ENCODE measurements around the gene HCN3. TPM values are rescaled to one million over a fixed set of nuclear protein-coding genes. Genes with fewer than 3 reads are reported as not detected.
"Not testable (repeated sequence)": the region's sequence is repeated elsewhere in the genome, so short reads cannot be mapped to it uniquely, and the experiment has no call there.

HCN3 gene
- 10 to 100 TPM in 1 of 4 donors, 1 to 10 TPM in 3; 9.4 to 11.2 (median 9.7) TPM for polyA plus RNA-seq (ENCODE audit: insufficient read length in 4 of 4)

DNA sequence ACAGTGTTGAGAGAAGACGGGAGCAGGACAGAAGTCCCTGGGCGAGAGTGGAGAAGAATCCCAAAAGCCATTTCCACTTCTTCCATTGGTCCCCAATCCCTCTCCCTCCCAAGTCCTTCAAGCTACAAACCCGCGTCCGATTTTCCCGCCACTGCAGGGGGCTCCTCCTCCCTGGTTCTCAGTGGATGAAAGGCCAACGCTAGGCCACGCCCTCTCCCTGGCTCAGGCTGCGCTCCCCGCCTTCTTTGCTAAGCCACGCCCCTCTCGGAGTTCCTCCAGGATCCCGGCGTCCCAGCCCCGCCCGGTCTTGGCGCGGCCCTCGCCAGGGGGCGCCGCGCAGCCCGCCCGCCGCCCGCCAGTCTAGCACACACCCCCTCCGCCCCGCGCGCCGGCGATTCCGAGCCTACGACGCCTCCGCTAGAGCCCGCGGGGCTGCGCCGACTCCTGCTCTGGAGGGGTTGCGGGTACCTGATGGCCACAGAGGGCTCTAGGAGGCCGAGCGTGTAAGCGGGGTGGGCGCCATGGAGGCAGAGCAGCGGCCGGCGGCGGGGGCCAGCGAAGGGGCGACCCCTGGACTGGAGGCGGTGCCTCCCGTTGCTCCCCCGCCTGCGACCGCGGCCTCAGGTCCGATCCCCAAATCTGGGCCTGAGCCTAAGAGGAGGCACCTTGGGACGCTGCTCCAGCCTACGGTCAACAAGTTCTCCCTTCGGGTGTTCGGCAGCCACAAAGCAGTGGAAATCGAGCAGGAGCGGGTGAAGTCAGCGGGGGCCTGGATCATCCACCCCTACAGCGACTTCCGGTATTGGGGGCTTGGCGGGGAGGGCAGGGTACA, at the start of gene HCN3:
HCN3 (plus strand) TSS at position 394 of the 832 bp plus-strand sequence; CDS start at position 522, 128 bp downstream.
- DNase-seq (ENCODE audit: low read depth in 4 of 4, low spot score in 3 of 4), result peak; percentile 95 to 97 (median 96)

DNA sequence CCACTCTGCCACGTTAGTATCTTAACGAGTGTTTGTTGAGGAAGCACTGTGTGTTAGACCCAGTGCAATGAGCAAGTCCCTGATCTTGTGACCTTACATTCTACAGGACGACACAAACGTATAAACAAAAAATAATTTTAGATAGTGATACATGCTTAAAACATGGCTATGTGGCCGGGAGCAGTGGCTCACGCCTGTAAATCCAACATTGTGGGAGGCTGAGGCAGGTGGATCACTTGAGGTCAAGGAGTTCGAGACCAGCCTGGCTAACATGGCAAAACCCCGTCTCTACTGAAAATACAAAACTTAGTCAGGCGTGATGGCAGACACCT, 49.2 kb upstream of the HCN3 start:
- no peak for DNase-seq (ENCODE audit: low read depth in 4 of 4, low spot score in 3 of 4)

DNA sequence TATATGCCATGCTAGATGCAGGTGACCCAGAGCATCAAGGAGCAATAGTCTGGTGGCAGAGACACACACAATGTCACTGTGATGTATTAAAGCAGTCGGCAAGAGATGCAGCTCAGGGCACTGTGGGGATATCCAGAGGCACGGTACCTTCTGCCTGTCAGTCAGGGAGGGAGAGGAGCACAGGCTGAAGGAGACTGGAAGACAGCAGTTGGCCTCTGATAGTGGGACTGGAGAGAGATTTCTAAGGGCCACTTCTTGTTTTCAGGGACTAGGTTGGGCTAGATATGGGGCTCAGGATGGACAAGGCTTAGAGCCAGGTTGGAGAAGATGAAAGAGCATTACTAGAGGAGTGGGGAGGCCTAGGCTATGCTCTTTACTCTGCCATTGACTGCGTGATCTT, 46.0 kb upstream of the HCN3 start:
- DNase-seq (ENCODE audit: low read depth in 4 of 4, low spot score in 3 of 4), result not testable (repeated sequence)

DNA sequence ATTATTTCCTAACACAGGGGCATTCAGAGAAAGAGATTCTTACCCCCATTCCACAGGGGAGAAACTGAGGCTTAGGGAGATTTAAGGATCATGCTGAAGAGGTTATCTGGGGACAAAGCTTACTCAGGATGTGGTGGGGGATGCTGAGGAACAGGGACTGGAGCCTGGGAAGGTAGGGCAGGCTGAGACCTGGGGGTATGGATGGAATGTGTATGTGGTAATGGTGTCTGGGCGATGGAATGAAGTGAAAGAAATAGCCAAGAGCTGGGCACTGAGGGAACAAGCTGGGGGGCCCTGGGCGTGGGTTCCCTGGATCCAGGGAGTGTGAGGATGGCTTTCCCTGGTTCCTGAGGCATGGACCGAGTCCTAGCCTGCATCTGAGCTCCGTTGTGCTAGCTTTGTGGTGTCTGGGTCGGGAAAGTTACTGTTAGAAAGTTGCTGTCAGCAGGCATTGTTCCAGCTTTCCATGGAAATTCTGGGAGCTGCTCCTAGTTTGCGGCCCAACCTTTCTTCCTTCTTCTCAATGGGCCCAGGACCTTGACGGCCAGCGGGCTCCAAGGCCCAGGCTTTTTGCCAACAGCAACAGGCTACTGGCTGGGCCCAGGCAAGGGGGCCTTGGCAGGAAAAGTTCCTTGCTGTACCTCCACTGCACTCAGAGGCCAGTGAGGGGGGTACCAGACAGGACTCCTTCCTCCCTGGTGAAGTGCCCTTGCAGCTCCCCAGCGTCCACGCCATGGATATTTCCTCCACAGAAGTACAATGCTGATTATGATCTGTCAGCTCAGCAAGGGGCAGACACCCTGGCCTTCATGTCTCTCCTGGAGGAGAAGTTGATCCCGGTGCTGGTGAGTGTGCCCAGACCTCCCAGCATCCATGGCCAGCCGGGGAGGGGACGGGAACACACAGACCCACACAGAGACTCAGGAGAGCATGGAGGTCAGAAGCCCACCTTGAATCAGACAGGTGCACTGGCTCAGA, 45.0 kb upstream of the HCN3 start:
- not testable (repeated sequence) for DNase-seq (ENCODE audit: low read depth in 4 of 4, low spot score in 3 of 4)

DNA sequence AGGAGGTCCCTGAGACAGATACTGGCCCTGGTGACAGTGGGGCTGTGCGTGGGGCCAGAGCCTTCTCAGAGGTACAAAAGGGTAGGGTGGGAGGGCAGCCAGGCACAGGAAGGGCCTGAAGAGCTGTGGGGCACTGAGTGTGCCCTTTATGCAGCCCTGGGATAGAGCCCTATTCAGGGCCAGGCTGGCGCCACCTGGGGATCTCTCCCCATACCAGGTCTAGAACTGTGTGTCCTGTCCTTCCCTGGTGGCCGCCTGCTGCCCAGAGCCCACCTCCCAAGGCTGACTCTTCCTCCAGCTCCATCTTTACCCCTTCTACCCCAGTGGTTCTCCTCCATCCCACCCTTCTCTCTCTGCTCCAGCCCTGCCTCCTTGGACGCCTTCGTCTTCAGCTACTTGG, 43.8 kb upstream of the HCN3 start:
- not testable (repeated sequence) for DNase-seq (ENCODE audit: low read depth in 4 of 4, low spot score in 3 of 4)

DNA sequence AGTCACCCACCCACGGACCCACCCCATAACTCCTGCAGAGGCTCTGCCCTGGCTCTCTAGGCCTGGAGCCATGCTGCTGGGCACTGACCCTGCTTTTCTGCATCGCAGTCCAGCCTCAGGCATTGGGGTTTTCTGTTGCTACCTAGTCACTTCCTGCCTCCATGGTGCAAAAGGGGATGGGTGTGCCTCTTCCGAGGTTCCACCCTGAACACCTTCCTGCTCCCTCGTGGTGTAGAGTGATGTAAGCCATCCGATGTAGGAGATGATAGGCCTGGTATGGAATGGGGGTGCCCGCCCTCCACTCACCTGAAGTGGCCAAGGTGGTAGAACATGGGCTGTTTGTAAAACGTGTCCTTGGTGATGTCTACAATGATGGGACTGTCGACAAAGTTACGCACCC, 41.9 kb upstream of the HCN3 start:
- DNase-seq (ENCODE audit: low read depth in 4 of 4, low spot score in 3 of 4), result not testable (repeated sequence)

DNA sequence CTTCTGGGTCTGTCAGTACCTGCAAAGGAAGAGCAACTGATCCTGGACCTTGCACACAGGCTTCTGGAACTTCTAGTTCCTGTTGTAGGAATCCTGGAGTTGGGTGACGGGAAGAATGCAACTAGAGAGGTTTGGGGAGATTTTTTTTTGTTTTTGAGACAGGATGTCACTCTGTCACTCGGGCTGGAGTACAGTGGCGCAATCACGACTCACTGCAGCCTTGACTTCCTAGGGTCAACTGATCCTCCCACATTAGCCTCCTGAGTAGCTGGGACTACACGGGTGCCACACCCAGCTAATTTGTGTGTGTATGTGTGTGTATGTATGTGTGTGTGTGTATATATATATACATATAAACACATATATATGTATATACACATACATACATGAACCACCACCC, 40.8 kb upstream of the HCN3 start:
- DNase-seq (ENCODE audit: low read depth in 4 of 4, low spot score in 3 of 4), result no peak

DNA sequence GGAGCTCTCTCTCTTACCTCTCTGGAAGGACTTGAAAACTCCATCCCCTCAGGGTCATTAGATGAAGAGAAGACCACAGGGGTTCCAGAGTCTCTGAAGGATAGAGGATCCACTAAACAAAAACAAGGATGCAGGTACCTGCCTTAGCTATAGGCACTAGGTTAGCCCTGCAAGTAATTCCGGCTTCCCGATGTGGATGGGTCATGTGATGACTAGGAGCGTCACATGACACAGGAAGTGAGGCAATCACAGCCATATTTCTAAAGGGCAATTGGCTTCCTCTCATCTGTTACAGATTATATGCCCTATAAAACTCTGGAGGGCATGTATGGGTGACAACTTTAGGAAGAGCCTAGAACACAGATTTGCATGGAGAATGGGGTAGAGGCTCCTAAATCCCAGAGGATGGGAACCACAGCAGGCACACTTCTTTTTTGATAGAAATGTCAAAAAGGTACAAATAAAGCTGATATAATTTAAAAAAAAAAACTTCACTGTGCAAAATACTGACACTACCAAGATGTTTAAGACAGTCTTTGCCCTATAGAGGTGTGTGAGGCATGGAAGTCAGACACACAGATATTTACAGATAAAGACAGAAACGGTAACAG, 36.1 kb upstream of the HCN3 start:
- no peak for DNase-seq (ENCODE audit: low read depth in 4 of 4, low spot score in 3 of 4)

DNA sequence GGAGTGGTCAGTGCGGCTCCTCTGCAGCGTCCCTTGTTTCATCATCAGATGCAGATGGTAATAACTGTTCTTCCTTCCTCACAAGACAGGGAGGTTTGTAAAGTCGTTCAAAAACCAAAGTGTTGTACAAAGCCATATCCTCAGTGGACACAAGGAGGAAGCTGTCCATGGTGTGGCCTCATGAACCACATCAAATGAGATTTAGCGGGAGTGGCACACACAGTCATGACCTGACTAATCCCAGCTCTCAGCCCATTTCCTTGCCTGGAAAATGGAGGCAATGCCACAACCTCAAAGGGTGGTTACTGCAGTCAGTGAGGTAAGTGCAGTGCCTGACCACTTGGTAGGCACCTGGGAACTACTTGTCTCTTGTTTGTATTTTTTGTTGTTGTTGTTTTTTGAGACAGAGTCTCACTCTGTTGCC, 35.4 kb upstream of the HCN3 start:
- DNase-seq (ENCODE audit: low read depth in 4 of 4, low spot score in 3 of 4), result no peak

DNA sequence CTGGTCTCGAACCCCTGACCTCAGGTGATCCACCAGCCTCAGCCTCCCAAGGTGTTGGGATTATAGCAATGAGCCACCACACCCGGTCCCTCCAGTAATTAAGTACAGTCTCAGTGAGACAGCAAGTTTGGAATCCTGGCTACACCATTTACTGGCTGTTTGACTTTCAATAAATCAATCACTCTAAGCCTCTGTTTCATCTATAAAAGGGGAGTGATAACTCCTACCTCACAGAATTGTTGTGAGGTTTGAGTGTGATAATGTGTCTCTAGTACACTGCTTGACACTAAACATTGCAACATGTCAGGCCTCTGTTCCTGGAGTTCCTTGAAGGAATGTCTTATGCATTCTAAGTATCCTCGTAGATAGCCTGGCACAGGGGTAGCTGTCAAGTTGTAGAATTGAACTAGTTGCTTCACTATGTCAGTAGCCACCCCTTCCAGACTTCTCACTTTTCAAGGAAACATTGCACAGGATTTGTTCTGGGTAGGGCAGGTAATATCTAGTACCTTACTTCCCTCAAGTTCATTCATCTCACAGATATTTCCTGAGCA, 34.4 kb upstream of the HCN3 start:
- no peak for DNase-seq (ENCODE audit: low read depth in 4 of 4, low spot score in 3 of 4)

DNA sequence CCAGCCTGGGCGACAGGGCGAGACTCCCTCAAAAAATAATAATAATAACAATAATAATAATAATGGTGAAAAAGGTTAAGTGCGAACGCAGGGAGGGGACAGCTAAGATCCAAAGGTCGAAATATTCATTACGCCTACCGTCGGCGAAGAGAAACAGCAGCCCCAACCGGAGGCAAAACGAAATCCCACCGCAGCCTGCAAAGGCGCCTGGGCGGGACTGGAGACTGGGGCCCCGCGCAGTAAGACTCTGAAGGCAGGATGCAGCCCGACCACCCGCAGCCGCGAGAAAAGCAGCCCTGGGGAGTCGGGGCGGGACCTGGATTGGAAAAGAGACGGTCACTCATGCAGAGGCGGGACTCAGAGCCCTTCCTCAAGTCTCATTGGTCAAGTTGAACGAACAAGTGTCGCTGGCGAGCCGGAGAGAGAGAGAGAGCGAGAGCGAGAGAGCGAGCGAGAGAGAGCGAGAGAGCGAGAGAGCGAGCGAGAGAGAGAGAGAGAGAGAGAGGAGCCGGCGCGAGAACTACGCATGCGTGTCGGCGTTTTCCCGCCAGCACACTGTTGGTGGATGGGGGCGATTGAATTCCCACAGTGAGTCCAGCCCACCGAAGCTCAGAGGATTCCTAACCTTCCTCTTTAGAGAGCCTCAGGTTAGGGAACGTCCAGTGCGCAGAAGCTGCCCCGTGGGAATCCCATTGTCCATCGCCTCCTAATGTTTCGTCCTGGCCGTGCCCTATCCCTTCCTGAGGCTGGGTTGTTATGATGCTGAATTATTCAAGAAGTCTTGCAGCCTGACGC, 32.7 kb upstream of the HCN3 start:
- peak; percentile 92 to 99 (median 98) for DNase-seq (ENCODE audit: low read depth in 4 of 4, low spot score in 3 of 4)

DNA sequence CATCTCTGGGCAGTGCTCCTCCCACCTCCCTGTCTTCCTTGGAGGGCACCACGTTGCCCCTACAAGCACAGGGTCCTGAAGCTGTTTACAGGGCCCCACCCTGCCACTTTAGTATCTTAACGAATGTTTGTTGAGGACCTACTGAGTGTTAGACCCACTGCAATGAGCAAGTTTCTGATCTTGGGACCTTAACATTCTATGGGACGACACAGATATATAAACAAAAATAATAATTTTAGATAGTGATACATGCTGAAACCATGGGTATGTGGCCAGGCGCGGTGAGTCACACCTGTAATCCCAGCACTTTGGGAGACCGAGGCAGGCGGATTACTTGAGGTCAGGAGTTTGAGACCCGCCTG, 32.1 kb upstream of the HCN3 start:
- no peak for DNase-seq (ENCODE audit: low read depth in 4 of 4, low spot score in 3 of 4)

DNA sequence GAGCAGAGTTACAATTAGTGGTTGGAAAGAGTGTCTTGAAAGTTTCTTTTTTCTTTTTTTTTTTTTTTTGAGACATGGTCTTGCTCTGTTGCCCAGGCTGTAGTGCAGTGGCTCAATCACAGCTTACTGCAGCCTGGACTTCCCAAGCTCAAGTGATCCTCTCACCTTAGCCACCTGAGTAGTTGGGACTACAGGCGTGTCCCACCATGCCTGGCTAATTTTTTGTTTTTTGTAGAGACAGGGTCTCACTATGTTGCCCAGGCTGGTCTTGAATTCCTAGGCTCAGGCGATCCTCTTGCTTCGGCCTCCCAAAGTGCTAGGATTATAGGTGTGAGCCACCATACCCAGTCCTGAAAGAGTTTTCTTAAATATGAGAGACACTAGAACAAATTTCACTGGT, 30.5 kb upstream of the HCN3 start:
- not testable (repeated sequence) for DNase-seq (ENCODE audit: low read depth in 4 of 4, low spot score in 3 of 4)

DNA sequence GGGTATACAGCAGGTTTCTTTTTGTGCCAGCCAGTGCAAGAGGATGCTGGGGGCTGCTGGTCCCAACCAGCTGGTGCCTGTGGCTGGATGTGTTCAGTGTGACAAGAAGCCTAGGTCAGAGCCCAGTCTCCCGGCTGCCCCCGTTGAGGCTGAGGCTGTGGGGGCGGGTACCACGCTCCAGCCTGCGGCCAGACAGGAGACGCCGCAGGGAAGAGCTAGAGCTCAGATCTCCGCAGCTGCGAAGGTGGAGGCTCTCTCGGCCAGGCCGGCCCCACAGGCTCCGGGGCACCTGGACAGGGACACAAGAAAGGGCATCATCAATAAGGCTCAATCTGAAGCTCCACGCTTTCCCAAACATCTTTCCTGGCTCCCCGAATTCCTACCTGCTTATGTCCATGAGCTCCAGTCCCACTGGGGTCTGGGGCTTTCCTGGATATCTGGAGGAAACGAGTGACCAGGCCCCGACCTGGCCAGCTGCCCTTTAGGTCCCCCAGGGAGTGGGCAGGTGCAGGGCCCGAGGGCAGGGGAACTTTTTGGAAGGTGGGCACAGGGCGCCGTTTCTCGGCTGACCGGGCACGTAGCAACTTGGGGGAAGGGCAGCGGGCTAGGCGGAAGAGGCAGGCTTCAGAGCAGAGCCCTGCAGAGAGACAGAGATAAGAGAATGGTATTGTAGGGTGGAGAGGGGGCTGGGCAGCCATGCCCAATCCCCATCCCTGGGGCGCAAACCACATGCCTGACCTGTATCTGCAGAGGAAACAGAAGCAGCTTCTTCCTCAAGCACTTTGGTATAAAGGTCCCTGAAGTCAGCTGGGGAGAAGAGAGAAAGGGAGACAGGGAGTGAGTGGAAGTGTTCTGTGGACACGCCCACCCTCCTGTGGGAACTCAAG, 29.4 kb upstream of the HCN3 start:
- no peak for DNase-seq (ENCODE audit: low read depth in 4 of 4, low spot score in 3 of 4)

DNA sequence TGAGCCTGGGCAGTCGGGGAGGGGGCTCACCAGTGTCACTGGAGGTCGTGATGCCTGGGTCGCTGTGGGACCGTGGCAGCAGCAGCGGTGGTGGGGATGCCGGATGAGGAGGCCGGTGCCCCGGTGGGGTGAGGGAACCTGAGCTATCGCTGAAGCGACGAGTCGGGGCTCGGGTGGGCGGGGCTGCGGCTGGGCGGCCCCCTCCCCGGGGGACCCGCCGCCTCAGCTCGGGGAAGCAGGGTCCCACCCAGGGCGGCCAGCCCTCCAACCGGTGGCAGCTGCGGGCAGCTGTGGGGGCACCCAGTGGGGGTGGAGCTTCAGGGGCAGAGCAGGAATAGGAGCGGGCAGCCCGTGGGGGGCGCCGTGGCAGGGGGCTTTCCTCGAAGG, 27.0 kb upstream of the HCN3 start:
- DNase-seq (ENCODE audit: low read depth in 4 of 4, low spot score in 3 of 4), result no peak

DNA sequence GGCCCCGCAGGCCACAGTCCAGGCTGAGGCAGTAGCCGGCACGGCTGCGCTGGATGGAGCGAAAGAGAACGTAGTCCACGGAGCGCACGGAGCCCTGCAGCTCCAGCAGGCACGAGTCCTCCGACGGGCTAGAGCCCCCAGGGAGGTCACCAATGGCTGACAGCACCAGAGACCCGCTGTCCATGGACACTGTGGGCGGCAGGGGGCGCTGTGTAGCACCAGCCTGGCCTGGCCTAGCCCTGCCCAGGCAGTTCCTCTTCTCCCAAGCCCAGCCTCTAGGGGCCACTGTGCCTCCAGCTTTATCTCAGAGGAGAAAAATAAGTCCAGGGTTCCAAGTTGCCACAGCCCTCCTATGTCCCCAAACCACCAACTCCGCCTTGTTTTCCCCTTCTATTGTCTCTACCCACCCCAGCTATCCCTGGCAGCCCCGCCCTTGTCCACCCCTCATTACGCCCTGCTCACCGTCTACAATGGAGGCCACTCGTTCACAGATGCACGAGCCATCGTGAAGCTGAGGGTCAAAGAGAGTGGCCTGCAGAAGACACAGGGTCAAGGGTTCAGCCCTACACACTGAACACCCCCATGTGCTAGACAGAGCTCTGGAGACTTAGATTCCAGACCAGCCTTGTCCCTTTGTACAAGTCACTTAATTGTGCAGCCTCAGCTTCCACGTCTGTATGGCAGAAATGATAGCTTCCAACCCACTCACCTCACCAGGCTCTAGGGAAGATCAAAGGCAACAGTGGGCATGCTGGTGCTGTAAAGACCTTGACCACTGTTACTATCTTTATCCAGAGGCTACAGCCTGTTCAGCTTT, 26.4 kb upstream of the HCN3 start:
- peak; percentile 87 to 92 (median 89) for DNase-seq (ENCODE audit: low read depth in 4 of 4, low spot score in 3 of 4)

DNA sequence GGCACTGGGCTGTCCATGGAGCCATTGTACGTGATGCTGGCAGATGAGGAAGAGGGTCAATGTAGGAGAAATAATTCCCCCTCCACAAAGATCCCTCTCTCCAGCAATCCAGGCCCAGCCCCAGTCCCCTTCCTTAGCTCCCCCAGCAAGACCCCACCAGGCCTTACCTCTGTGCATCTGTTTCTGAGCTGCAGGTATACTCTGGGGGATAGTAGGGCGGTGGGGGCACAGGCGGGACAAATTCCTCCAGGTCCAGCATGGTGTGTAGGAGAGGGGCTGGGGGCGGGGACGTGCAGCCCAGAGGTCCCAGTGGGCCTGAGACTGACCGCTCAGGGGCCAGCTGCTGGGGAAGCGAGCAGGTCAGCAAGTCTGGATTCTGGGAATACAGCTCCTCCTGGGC, 25.7 kb upstream of the HCN3 start:
- no peak for DNase-seq (ENCODE audit: low read depth in 4 of 4, low spot score in 3 of 4)

DNA sequence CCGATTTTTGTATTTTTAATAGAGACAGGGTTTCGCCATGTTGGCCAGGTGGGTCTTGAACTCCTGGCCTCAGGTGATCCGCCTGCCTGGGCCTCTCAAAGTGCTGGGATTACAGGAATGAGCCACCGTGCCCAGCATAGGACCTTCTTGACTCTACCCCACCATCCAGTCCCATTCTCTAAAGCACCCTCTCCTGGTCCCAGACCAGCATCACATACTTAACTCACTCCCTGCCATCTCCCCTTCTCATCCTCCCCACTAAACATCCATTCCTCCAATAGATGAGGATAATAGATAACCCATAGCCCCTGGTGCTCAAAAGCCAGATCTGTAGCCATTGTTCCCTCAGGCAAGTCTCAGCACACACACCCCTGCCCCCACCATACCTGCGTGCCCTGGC, 24.1 kb upstream of the HCN3 start:
- no peak for DNase-seq (ENCODE audit: low read depth in 4 of 4, low spot score in 3 of 4)
